RWPE2 (cell line): Measurements from ENCODE around the gene GOLGA1.
"Not testable (repeated sequence)": the region's sequence is repeated elsewhere in the genome, so short reads cannot be mapped to it uniquely, and the experiment has no call there.

Experiments
- ATAC-seq: fragments of 200-7000 bp; cut with Tn5 transposase; 3 replicates; pipeline ENCODE4 v1.9.1; 2021; ENCODE audit warnings: low read depth
- DNase-seq: peaks from one replicate; pipeline ENCODE4 v3.0.0-alpha.2; 2020; ENCODE audit warnings: low spot score
- H3K27ac ChIP-seq: fragments of 450-650 bp; 2 replicates; pipeline ENCODE4 v1.5.1; 2017; ENCODE audit warnings: mild to moderate bottlenecking; ENCODE audit not compliant: poor library complexity, severe bottlenecking
- H3K27me3 ChIP-seq: fragments of 250-450 bp; sonication (Bioruptor Pico); 2 replicates; pipeline ENCODE4 v1.5.1; 2021; ENCODE audit warnings: mild to moderate bottlenecking, moderate library complexity; ENCODE audit not compliant: insufficient read depth, poor library complexity, severe bottlenecking
- H3K36me3 ChIP-seq: fragments of 250-450 bp; sonication (Bioruptor Pico); 2 replicates; pipeline ENCODE4 v1.5.1; 2020; ENCODE audit warnings: low read depth, mild to moderate bottlenecking, moderate library complexity
- H3K4me1 ChIP-seq: fragments of 250-450 bp; sonication (Bioruptor Pico); 2 replicates; pipeline ENCODE4 v1.5.1; 2021; ENCODE audit warnings: mild to moderate bottlenecking, moderate library complexity; ENCODE audit not compliant: insufficient read depth, poor library complexity, severe bottlenecking
- H3K4me3 ChIP-seq: fragments of 250-450 bp; sonication (Bioruptor Pico); 2 replicates; pipeline ENCODE4 v1.5.1; 2021; ENCODE audit warnings: mild to moderate bottlenecking, moderate library complexity; ENCODE audit not compliant: severe bottlenecking
- H3K9me3 ChIP-seq: fragments of 250-450 bp; sonication (Bioruptor Pico); 2 replicates; pipeline ENCODE4 v1.5.1; 2021; ENCODE audit warnings: mild to moderate bottlenecking, moderate library complexity; ENCODE audit not compliant: severe bottlenecking
- CTCF ChIP-seq: fragments of 450-650 bp; IDR thresholded peaks from one replicate; pipeline ENCODE4 v1.5.1; 2017; ENCODE audit warnings: mild to moderate bottlenecking, moderate library complexity; ENCODE audit not compliant: poor library complexity, severe bottlenecking

GOLGA1 gene

GRCh38 chr9:124964056-124964455 is 23.2 kb upstream of the GOLGA1 start:
- Histone ChIP-seq H3K9me3 (no peaks in the 10 kb centered on the region), H3K4me3 (no peak overlapping the region), H3K36me3 (no peaks in the 10 kb centered on the region), H3K27me3 (no peaks in the 10 kb centered on the region), H3K4me1 (no peaks in the 10 kb centered on the region), H3K27ac (no peak overlapping the region)
- ATAC-seq (no peak), DNase-seq (no peak)
- TF ChIP-seq CTCF, result no peak

DNA sequence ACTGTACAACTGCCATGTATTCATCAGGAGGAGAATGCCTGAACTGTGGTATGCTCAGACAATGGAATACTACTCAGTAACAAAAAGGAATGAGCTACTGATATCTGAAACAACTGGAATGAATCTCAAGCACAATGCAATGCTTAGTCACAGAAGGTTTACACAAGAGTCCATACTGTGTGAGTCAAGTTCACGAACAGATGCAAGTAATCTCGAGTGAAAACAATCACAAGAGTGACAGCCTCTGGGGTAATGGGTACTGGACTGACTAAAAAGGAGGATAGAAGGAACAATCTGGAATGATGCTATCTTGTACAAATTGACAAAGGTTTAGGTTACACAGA is 19.5 kb upstream of the GOLGA1 start:
- Histone ChIP-seq H3K27me3 (no peaks in the 10 kb centered on the region), H3K36me3 (no peaks in the 10 kb centered on the region), H3K9me3 (no peaks in the 10 kb centered on the region), H3K27ac (no peak overlapping the region), H3K4me3 (no peak overlapping the region), H3K4me1 (no peaks in the 10 kb centered on the region)
- no peak for DNase-seq
- no peak for ATAC-seq
- TF ChIP-seq CTCF, result no peak

- not testable (repeated sequence) for ATAC-seq, H3K9me3 ChIP-seq, DNase-seq
These were observed 19.0 kb upstream of the GOLGA1 start for GRCh38 chr9:124959671-124960408.

GRCh38 chr9:124954255-124954654 is 13.4 kb upstream of the GOLGA1 start:
- DNase-seq (no peak), ATAC-seq (no peak)
- Histone ChIP-seq H3K27ac (no peak overlapping the region), H3K27me3 (no peaks in the 10 kb centered on the region), H3K4me3 (no peak overlapping the region), H3K36me3 (peaks cover 12% of the 10 kb centered on the region; the same call in 1 of the 2 replicates), H3K9me3 (no peaks in the 10 kb centered on the region), H3K4me1 (no peaks in the 10 kb centered on the region)
- TF ChIP-seq CTCF, result no peak

More at GRCh38 chr9:124959671-124960408, 19.0 kb upstream of the GOLGA1 start:
- H3K4me1 ChIP-seq, H3K27me3 ChIP-seq, H3K27ac ChIP-seq, H3K4me3 ChIP-seq, H3K36me3 ChIP-seq: not testable (repeated sequence)

- ATAC-seq (no peak), DNase-seq (no peak)
- H3K27ac ChIP-seq, result no peak overlapping the region
- H3K27me3 ChIP-seq, result no peaks in the 10 kb centered on the region
- peaks cover 12% of the 10 kb centered on the region; the same call in 1 of the 2 replicates for H3K36me3 ChIP-seq
- H3K9me3 ChIP-seq, result no peaks in the 10 kb centered on the region
- no peaks in the 10 kb centered on the region for H3K4me1 ChIP-seq
- TF ChIP-seq CTCF, result no peak
- H3K4me3 ChIP-seq, result no peak overlapping the region
These were observed 9.3 kb upstream of the GOLGA1 start for GRCh38 chr9:124950050-124950718.
